HCT116 (cell line): ENCODE data around the gene ZNF718. TPM values are rescaled to one million over a fixed set of nuclear protein-coding genes. Genes with fewer than 3 reads are reported as not detected.

ENCODE experiments used
- ATAC-seq: fragments of 200-7000 bp; cut with Tn5 transposase; 2 replicates; pipeline ENCODE4 v1.9.1; 2020; ENCODE audit warnings: mild to moderate bottlenecking, moderate library complexity
- BruUV-seq: library from RNA; stranded (reverse); fragments of 400-500 nt; replicated peaks from 2 replicates; lab custom pipeline; 2021; lab: Mats Ljungman, UMichigan
- CTCF ChIA-PET: fragments of 300-600 bp; sonication (Branson Sonifier 250); formaldehyde crosslinking; loops from one replicate; lab custom pipeline; 2021; ENCODE audit warnings: antibody characterized with exemption; lab: Charles Lee
- POLR2A ChIA-PET: fragments of 300-600, 350-600 bp; sonication (Branson Sonifier 250); formaldehyde crosslinking; loops from one replicate; lab custom pipeline; 2021; ENCODE audit warnings: antibody characterized with exemption; lab: Charles Lee
- RAD21 ChIA-PET, 2 experiments: fragments of 300-600 bp; sonication (Branson Sonifier 250); formaldehyde crosslinking; loops; one replicate each; lab custom pipeline; 2023; ENCODE audit warnings: low total read pairs in 2 of 2; ENCODE audit not compliant: uncharacterized antibody in 2 of 2, unreplicated experiment in 2 of 2, low non-redundant PET in 1 of 2; lab: Charles Lee
- DNase-seq: peaks from one replicate; pipeline ENCODE4 v3.0.0-alpha.2; 2010; ENCODE audit warnings: low read depth, low spot score
- H2AFZ ChIP-seq: fragments of 200-600 bp; shearing (Covaris generic), sonication (generic); 2 replicates; pipeline ENCODE4 v1.6.1; 2017; ENCODE audit warnings: low read depth, mixed run types, mixed read lengths, antibody characterized with exemption, low read length; ENCODE audit not compliant: poor library complexity, severe bottlenecking
- H3K27ac ChIP-seq: 2 replicates; pipeline ENCODE4 v1.5.1; 2012; ENCODE audit warnings: low read depth, low read length
- H3K27me3 ChIP-seq: fragments of 200-600 bp; sonication (generic); 2 replicates; pipeline ENCODE4 v1.6.1; 2016; ENCODE audit warnings: mixed run types, low read length, mixed read lengths; ENCODE audit not compliant: insufficient read depth
- H3K36me3 ChIP-seq, 2 experiments: fragments of 200-500 bp in 1 of 2; fragments of 200-600 bp in 1 of 2; sonication (Bioruptor generic) in 1 of 2; sonication (generic) in 1 of 2; 2 replicates each; pipeline versions ENCODE4 v1.5.1 to v1.6.1; 2014 to 2016; ENCODE audit warnings: low read length in 2 of 2, inconsistent platforms in 1 of 2, mixed read lengths in 1 of 2, mixed run types in 1 of 2; ENCODE audit not compliant: insufficient read depth in 2 of 2, control insufficient read depth in 1 of 2
- H3K4me1 ChIP-seq, 2 experiments: fragments of 200-600 bp in 1 of 2; sonication (generic) in 1 of 2; 2 replicates each; pipeline versions ENCODE4 v1.5.1 to v1.6.1; 2012 to 2017; ENCODE audit warnings: low read length in 2 of 2, inconsistent platforms in 1 of 2, mild to moderate bottlenecking in 1 of 2, mixed read lengths in 1 of 2, mixed run types in 1 of 2, moderate library complexity in 1 of 2; ENCODE audit not compliant: insufficient read depth in 2 of 2, control insufficient read depth in 1 of 2
- H3K4me2 ChIP-seq: fragments of 200-600 bp; sonication (generic); 2 replicates; pipeline ENCODE4 v1.6.1; 2017; ENCODE audit warnings: mixed run types, low read length, mixed read lengths
- H3K4me3 ChIP-seq, 2 experiments: fragments of 200-600 bp in 1 of 2; sonication (generic) in 1 of 2; replicated peaks in 1 of 2; 2 replicates each; pipeline ENCODE4 v1.5.1; 2011 to 2016; ENCODE audit warnings: low read length in 2 of 2, control low read depth in 1 of 2, low read depth in 1 of 2, mild to moderate bottlenecking in 1 of 2, mixed read lengths in 1 of 2, mixed run types in 1 of 2
- H3K79me2 ChIP-seq: fragments of 200-600 bp; sonication (generic); 2 replicates; pipeline ENCODE4 v1.6.1; 2017; ENCODE audit warnings: mild to moderate bottlenecking, mixed run types, low read length, moderate library complexity, mixed read lengths; ENCODE audit not compliant: insufficient read depth
- H3K9ac ChIP-seq: fragments of 200-600 bp; sonication (generic); 2 replicates; pipeline ENCODE4 v1.6.1; 2016; ENCODE audit warnings: low read length, mixed read lengths
- H3K9me2 ChIP-seq: fragments of 200-600 bp; sonication (generic), shearing (Covaris generic); 2 replicates; pipeline ENCODE4 v1.6.1; 2017; ENCODE audit warnings: mixed run types, mild to moderate bottlenecking, moderate library complexity; ENCODE audit not compliant: insufficient read depth
- H3K9me3 ChIP-seq, 2 experiments: fragments of 200-500 bp in 1 of 2; fragments of 200-600 bp in 1 of 2; sonication (Bioruptor generic) in 1 of 2; sonication (generic) in 1 of 2; 2 replicates each; pipeline ENCODE4 v1.6.1; 2014 to 2017; ENCODE audit warnings: low read length in 2 of 2, mixed read lengths in 2 of 2, inconsistent platforms in 1 of 2, low read depth in 1 of 2, mild to moderate bottlenecking in 1 of 2, mixed run types in 1 of 2, moderate library complexity in 1 of 2; ENCODE audit not compliant: control insufficient read depth in 1 of 2, insufficient read depth in 1 of 2
- H4K20me1 ChIP-seq: fragments of 200-600 bp; sonication (generic), shearing (Covaris generic); 2 replicates; pipeline ENCODE4 v1.6.1; 2017; ENCODE audit warnings: mixed run types, mild to moderate bottlenecking, moderate library complexity; ENCODE audit not compliant: insufficient read depth
- CBX3 ChIP-seq: IDR thresholded peaks from 2 replicates; pipeline ENCODE4 v1.6.1; 2012; ENCODE audit warnings: low read depth
- CEBPB ChIP-seq: IDR thresholded peaks from 2 replicates; pipeline ENCODE4 v1.6.1; 2012; ENCODE audit warnings: low read depth
- CTCF ChIP-seq, 3 experiments: fragments of 200-600 bp in 1 of 3; sonication (generic) in 1 of 3; IDR thresholded peaks in 2 of 3; conservative IDR thresholded peaks in 1 of 3; 2 replicates each; pipeline ENCODE4 v1.5.1; 2012 to 2017; ENCODE audit warnings: low read depth in 2 of 3, low read length in 2 of 3, antibody characterized with exemption in 1 of 3, borderline replicate concordance in 1 of 3, control low read depth in 1 of 3, mild to moderate bottlenecking in 1 of 3, mixed read lengths in 1 of 3, mixed run types in 1 of 3, moderate library complexity in 1 of 3; ENCODE audit not compliant: insufficient read depth in 1 of 3
- ELF1 ChIP-seq: IDR thresholded peaks from 2 replicates; pipeline ENCODE4 v1.6.1; 2012; ENCODE audit warnings: low read depth, borderline replicate concordance
- EZH2phosphoT487 ChIP-seq: fragments of 200-600 bp; IDR thresholded peaks from 2 replicates; pipeline ENCODE4 v1.6.1; 2018; ENCODE audit warnings: antibody characterized with exemption, borderline replicate concordance
- JUND ChIP-seq: IDR thresholded peaks from 2 replicates; pipeline ENCODE4 v1.6.1; 2012
- POLR2A ChIP-seq: IDR thresholded peaks from 2 replicates; pipeline ENCODE4 v1.7.0; 2011; ENCODE audit warnings: borderline replicate concordance; ENCODE audit not compliant: insufficient read depth, insufficient read length; ENCODE audit errors: extremely low read depth
- POLR2AphosphoS5 ChIP-seq: IDR thresholded peaks from 2 replicates; pipeline ENCODE4 v1.6.1; 2011; ENCODE audit warnings: mild to moderate bottlenecking, low read depth, low read length, moderate library complexity
- REST ChIP-seq: IDR thresholded peaks from 2 replicates; pipeline ENCODE4 v1.6.1; 2012; ENCODE audit warnings: low read depth
- SIN3A ChIP-seq: IDR thresholded peaks from 2 replicates; pipeline ENCODE4 v1.6.1; 2012; ENCODE audit warnings: low read depth
- SP1 ChIP-seq: IDR thresholded peaks from 2 replicates; pipeline ENCODE4 v1.6.1; 2012; ENCODE audit warnings: low read depth
- SRF ChIP-seq: IDR thresholded peaks from 2 replicates; pipeline ENCODE4 v1.6.1; 2012; ENCODE audit warnings: low read depth
- YY1 ChIP-seq: IDR thresholded peaks from 2 replicates; pipeline ENCODE4 v1.6.1; 2011; ENCODE audit warnings: low read length, low read depth, moderate library complexity, mild to moderate bottlenecking; ENCODE audit not compliant: insufficient replicate concordance; ENCODE audit errors: extremely low read depth
- ZFX ChIP-seq: fragments of 450-650 bp; IDR thresholded peaks from 2 replicates; pipeline ENCODE4 v1.6.1; 2017
- intact Hi-C: fragments of 100-400 bp; cut with micrococcal nuclease; formaldehyde crosslinking; loops from 2 replicates; pipeline ENCODE4 v1.10.0; 2022
- total RNA-seq: library from RNA; stranded (reverse); gene quantifications from one replicate; pipeline ENCODE4 v1.2.1, GENCODE V29; 2021; ENCODE audit not compliant: unreplicated experiment
- TF ChIP-seq, protein P1 (sequence below): IDR thresholded peaks from 2 replicates; pipeline ENCODE4 v1.6.1; 2012

The ZNF718 gene
- total RNA-seq, 1 experiment from 2014 or later, result 0.07 TPM

DNA sequence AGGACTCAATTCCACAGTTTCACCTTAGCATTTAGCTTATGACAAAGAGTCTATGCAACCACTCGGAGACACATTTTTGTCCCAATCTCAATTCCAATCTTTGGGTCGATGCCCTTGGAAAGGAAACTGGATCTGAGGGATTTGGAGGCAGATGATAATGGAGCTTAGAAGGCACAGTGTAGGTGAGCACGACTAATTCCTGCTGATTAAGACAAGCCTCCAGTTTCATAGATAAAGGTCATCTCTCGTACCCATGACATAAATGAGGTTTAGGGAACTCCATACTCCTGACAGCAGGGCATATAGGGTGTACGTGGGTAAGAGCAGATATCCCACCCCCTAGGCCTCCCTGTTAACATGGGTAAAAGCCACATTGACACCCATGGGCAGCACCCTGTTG is 24.4 kb upstream of the ZNF718 start:
- DNase-seq (peak; percentile 1), ATAC-seq (no peak)
- Histone ChIP-seq H3K79me2 (no peaks in the 10 kb centered on the region), H3K27ac (no peak overlapping the region), H3K9me3 (peaks cover 10 to 34% of the 10 kb centered on the region in 2 experiments; a peak in 2 of 4 replicates), H2AFZ (no peak overlapping the region), H3K9me2 (no peaks in the 10 kb centered on the region), H3K4me2 (no peak overlapping the region), H3K36me3 (no peaks in the 10 kb centered on the region), H3K9ac (no peak overlapping the region), H3K4me3 (no peak overlapping the region), H3K27me3 (no peaks in the 10 kb centered on the region), H3K4me1 (no peaks in the 10 kb centered on the region), H4K20me1 (no peaks in the 10 kb centered on the region)
- ChIA-PET CTCF (no interaction called here), RAD21 (no interaction called here), POLR2A (no interaction called here)
- TF ChIP-seq CEBPB, result no peak
- TF ChIP-seq JUND, result no peak
- no peak for TF ChIP-seq ZFX
- no peak for TF ChIP-seq REST
- no peak for TF ChIP-seq YY1
- TF ChIP-seq SP1, result no peak
- TF ChIP-seq CBX3, result no peak
- no peak for TF ChIP-seq EZH2phosphoT487
- TF ChIP-seq SIN3A, result no peak
- no peak for TF ChIP-seq SRF
- no peak for TF ChIP-seq POLR2A
- no peak for TF ChIP-seq CTCF (IDR thresholded peaks at IDR 0.05 in 2 of 3, conservative IDR thresholded peaks at IDR 0.05 in 1 of 3; ENCODE audit: borderline replicate concordance in 1 of 3, insufficient read depth in 1 of 3, low read depth in 2 of 3, low read length in 2 of 3)
- no peak for TF ChIP-seq ELF1
- no peak for TF ChIP-seq POLR2AphosphoS5
- TF ChIP-seq, protein P1, sequence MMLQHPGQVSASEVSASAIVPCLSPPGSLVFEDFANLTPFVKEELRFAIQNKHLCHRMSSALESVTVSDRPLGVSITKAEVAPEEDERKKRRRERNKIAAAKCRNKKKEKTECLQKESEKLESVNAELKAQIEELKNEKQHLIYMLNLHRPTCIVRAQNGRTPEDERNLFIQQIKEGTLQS, result no peak
- BruUV-seq, result no TSS peak
- intact Hi-C loops, result no loop called here
